ENCODE results near the gene ASIC5.

The ASIC5 gene

DNA sequence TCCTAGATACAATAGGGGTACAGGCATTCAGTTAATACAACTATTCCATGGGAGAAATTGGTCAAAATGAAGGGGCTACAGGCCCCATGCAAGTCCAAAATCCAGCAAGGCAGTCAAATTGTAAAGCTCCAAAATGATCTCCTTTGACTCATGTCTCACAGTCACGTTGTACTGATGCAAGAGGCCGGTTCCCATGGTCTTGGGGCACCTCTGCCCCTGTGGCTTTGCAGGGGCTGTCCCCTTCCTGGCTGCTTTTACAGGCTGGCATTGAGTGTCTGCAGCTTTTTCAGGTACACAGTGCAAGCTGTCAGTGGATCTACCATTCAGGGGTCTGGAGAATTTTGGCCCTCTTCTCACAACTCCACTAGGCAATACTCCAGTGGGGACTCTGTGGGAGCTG is 12.5 kb upstream of the ASIC5 start:
- DNase-seq, result no peak

DNA sequence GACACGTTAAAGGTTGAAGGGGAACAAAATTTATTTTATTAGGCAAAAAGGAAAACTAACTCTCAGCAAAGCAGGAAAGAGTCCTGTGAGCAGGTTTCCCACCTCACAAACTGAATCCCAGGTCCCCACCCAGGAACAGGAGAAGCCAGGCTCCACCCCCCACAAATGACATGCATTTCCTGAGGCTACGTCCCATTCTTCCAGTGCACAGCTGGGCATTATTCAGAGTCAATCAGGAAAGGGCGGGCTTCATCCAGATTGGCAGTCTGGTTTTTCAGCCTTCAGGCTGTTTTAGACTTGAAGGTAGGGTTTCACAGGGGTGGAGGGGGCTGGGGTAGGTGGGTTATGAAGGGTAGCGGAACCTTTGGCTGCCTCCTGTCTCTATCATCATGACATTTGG is 11.9 kb upstream of the ASIC5 start:
- DNase-seq, result no peak

DNA sequence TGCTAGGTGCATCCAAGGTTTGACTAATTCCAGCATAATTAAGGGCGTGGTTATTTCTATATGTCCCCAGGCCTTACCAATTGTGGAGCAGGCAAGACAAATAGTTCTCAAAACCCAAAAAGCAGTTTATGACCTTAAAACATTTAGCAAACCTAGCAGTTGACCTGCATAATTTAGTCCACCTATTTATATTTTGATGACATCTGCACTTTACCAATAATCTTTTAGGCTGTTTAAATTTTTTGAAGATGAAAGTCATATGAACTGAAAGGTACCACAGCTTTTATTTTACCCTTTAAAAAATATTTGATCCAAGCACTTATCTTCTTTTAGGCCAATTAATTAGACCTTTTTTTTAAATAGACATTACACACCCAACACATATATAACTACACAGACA is 9.8 kb upstream of the ASIC5 start:
- DNase-seq, result no peak

DNA sequence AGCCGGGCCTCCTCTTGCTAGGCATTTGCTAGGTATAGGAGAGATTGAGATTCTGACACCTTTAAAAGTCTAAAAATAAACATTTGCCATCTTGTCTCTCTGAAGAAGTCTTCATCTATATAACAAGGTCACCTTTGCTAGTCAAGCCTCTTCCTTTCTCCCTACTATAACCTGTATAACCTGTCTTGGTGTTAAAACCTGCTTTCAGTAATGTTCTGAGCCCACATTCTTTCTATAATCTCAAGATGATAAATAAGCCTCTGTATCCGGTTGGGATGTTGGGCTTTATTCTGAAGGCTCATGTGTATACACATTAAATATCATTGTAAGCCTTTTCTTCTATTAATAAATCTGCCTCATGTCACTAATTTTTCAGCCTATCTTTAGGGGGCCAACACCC is 10.2 kb downstream of the ASIC5 start:
- no peak for DNase-seq

DNA sequence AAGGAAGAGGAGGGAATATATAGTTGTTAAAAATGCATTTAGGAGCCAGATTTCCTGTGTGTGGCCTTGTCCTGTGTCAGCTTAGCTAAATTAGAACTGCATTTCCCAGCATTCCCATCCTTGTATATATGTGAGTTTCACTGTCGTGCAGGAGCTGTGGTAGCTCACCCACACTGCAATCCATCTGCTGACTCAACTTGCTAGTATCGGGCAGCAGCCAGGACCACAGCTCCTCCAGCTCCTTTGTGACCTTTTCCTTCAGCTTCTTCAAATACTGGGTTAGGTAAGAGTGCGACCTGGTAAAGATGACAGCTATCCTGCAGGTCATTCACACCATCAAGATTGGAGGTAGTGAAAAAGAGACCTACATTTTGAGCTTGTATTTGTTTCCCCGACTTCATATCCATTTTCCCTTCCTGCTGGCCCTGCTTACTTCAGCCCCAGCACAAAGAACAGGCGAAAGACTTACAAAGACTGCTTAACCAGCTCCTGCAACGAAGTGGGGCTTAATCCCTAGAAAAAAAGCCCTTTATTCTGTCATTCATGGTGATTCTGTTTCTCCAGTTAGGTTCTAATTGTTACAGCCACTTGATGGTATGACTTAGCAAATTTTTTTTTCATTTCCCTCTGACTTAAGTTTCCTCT is 11.4 kb downstream of the ASIC5 start:
- peak; percentile 12 for DNase-seq

DNA sequence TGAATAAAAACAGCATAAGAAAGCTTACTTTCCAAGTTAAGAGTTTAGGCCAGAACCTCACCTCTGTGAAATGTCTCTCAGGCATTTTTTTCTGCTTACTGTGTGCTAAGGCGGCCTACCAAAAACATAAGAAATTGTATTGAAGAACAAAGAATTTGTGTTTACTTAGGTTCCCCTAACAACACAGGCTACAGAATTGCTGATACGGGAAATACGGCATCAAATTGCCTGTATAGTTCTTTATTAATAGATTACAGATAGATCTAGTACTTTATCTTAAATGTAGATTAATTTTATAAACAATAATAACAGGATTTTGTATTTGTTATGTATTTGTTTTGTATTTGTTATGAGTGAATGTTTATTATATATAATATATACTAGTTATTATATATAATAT is 12.9 kb downstream of the ASIC5 start:
- DNase-seq, result no peak

DNA sequence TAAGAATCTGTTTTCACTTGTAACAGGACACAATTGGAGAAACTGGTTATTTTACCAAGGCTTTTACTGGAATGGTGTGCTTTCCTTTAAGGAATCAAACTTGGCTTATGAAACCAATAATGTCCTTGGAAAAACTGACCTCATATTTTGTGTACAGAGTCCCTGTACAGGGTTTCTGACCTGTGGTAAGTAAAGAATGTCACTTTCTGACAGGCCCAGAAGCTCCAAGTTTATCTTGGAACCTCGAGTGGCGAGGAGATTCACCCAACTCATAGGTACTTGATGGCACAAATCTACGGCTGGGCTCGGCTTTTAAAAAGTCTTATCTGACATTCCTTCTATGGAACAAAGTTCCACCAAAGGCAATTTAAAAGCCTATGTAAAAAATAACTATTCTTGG is 17.0 kb downstream of the ASIC5 start:
- no peak for DNase-seq

DNA sequence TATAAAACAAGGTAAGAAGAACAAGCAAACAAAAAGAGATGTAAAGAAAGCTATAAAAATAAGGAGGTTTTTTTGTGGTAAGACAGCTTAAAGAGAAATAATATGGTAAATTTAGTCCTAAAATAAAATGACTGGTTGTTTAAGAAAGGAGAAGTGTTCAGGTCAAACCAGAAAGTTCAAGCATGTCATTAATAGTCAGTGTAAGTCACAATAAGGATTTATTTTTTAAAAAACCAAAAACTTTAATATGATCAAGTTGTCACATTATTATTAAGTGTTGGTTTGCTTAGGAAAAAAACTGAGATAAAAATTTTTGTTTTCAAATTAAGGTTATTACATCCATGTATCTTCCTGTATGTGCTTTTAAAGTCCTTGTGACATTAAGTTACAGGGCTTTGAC is 19.1 kb downstream of the ASIC5 start:
- DNase-seq, result no peak

DNA sequence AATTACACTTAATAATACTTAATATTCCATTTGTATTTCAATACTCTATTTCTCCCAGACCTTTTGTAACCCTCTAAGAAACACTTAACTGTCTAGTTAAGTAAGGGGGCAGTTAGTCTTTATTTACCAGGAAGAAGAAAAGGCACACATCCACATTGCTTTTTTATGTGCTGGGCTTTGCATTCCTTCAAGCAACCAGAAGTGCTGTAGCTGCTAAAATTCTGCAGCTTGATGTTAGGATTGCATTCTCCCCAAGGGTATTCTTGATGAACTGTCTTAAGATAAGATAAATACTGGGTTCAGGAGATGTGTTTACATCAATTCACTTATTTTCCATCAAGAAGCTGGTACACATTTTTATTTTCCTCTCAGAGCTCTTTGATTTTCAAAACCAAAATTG is 24.0 kb downstream of the ASIC5 start:
- no peak for DNase-seq

DNA sequence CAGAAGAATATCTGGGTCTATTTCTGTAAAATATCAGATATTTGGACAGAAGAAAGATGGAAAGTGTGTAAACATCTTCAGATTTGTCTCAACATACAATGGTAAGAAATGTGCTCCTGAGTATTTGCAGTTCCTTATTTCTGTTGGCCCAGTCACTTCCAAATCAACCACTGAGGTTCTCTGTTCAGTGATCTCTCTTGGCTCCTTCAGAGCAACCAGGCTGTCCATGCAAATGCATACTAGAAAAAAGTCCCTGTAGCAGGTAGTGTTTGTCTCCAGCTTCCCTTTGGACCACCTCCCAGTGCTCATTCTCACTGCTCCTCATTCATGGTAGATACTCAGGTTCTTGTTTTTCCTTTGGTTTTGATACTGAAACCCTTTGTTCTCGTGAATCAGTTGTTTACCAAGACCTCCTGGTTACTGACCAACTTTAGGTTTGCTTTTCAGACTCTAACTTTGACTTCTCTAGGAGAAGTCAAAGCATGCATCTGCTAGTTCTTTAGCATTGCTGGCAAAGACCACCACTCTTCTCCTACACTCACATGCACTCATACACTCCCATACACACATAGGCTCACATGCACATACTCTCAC is 28.8 kb downstream of the ASIC5 start:
- DNase-seq, result no peak

DNA sequence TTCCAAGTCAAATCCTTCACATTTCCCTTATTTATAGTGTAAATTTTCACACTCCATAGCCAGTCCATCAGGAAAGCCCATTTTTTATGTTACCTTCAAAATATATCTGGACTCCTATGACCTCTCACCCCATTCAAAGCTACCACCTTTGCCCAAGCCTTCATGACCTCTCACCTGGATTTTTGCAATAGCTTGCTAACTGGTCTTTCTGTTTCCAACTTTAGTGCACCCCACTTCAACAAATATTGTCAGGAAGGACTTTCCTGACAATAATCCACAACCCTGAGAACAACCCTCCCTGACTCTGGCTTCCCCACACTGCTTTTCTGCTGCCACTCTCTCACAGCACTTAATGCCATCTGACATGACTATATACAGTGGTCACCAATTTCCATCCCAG is 33.4 kb downstream of the ASIC5 start:
- no peak for DNase-seq

DNA sequence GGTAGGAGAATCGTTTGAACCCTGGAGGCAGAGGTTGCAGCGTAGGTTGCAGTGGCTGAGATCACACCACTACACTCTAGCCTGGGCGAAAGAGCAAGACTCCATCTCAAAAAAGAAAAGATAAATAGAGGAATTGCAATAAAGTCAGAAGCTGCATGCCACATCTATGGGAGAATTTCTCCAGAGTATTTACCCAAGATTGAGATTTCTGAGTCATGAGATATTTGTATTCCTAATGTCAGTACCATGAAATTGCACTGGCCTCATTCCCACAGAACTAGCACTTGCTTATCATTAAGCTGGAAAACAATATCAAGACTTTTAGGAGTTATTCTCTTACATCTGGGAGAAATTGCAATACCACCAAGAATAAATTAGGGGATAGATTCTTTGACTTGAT is 37.4 kb downstream of the ASIC5 start:
- no peak for DNase-seq

DNA sequence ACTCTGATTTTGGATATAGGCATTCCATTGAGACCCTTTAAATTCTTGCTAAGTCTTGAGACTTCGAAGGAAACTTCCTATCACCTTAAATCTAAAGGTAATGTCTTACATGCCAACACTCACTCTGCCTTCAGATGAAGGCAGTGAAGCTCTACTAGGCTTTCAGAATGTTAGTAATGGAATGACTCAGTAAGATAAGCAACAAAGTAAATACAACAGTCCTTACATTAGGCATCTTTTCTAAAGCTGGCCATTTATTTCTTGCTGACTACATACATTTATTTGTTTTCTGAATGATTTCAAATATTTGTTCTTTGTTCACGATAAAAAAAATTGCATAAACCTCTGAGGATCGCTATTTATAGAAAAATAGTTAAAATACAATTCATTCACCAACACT is 43.5 kb downstream of the ASIC5 start:
- DNase-seq, result no peak

DNA sequence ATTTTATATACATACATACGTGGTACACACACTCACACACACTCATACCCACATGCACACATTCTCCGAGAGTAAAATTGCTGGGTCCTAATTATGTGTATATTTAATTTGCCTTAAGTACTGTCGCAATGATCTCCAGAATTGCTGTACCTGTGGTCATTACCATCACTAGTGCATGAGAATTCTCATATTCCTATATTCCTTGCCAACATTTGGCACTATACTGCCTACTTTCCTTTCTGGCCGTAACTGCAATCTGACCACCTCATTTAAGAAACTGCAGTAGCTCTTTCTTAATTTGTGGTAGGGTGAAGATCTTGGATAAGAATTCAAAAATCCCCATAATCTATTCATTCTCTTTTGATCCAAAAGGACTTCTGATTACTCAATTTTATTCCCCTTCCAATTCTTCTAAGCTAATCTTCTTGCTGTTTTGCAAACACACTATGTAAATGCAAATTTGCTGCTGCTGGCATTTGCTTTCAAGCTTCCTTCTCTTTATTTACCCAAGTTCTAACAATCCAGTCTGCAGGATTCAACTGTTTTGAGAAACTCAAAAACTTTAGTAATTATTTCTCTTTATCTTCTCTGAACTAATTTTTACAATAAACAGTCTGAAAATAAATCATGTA is 45.1 kb downstream of the ASIC5 start:
- no peak for DNase-seq

DNA sequence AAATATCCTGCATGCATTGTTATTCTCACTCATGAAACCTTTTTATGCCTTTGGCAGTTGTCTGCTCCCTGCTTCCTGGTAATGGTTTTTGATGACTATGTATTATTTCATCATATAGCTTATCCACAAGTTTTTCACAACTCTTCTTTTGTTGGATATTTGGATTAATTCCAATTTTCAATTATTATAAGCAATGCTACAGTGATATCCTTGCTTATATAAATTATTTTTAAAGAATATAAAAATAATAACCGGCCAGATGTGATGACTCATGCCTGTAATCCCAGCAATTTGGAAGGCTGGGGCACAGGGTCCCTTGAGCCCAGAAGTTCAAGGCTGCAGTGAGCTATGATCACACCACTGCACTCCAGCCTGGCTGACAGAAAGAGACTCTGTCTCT is 47.0 kb downstream of the ASIC5 start:
- no peak for DNase-seq

DNA sequence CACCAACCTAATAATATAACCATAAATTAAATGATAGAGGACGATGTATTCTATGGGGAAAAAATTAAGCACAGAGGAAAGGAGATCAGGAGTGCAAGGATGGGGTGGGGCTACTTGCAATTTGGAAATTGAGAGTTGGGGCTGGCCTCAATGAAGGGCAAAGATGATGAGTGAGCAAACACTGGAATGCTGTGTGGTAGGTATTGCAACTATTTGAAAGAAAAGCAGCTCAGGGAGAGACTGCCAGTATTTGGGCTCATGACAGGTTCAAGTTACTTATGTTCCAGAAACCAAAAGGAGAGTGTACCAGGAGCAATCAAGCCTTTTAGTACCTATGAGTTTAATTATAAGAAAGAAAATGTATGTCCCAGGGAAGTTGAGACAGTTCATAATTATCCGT is 47.4 kb downstream of the ASIC5 start:
- no peak for DNase-seq

DNA sequence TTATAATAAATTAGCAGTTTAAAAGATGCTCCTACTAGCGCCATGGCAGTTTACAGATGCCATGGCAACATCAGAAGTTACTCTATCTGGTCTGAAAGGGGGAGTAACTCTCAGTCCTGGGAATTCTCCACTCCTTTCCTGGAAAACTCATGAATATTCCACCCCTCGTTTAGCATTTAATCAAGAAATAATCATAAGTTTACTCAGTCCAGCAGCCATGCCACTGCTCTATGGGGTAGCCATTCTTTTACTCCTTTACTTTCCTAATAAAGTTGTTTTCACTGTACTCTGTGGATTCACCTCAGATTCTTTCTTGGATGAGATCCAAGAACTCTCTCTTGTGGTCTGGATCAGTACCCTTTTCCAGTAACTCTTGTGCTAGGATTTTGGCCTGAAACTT is 55.0 kb downstream of the ASIC5 start:
- DNase-seq, result no peak

DNA sequence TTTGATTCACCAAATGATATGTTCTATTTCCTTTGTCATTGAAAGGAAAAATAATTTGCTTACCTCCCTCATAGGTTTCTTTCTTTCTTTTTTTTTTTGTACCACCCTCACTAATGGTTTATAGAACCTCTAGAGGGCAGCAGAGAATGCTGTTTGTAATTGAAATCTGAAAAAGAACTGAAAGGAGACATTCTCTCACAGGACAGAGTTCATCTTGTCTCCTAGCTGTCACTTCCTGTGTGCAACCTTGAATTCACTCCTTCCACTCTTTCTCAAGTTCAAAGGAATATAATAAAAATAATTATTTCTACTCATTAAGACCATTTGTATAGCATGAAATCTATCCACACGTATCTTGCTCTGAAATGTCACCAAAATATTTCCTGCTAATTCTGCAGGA is 56.2 kb downstream of the ASIC5 start:
- peak; percentile 64 for DNase-seq

DNA sequence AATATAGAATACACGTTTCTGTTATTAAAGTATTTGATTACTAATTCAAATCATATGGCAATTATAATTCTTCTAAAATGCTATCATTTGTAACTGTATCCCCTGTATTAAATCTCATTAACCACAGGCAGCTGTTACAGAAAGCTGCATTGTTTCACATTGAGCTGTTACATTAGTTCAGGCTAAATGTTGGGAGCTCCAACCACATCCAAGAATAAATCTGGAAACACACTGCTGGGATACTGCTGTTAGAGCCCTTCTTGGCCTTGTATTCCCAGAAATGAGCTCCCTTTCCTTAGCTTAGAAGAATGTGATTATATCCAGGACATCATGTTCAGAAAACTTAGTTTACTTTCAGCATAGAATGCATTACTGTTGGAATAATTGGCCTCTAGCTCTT is 59.1 kb downstream of the ASIC5 start:
- no peak for DNase-seq

DNA sequence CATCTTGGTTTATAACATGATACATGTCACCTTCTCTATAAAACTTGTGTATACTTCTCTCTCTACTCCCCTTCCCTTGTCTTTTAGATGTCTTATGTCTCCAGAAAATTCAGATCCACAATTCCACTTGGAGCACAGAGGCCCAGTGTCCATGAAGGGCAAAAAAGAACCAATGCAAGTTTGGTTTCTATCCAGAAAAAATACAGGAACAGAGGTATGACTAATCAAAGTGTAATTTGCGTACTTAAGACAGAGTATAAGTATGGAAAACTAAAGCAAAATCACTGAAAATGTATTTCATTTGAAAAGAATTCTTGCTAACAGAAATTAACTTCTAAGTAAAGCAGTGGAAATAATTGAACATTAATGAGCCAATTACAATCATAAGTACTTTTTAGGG is 61.1 kb downstream of the ASIC5 start:
- DNase-seq, result no peak

DNA sequence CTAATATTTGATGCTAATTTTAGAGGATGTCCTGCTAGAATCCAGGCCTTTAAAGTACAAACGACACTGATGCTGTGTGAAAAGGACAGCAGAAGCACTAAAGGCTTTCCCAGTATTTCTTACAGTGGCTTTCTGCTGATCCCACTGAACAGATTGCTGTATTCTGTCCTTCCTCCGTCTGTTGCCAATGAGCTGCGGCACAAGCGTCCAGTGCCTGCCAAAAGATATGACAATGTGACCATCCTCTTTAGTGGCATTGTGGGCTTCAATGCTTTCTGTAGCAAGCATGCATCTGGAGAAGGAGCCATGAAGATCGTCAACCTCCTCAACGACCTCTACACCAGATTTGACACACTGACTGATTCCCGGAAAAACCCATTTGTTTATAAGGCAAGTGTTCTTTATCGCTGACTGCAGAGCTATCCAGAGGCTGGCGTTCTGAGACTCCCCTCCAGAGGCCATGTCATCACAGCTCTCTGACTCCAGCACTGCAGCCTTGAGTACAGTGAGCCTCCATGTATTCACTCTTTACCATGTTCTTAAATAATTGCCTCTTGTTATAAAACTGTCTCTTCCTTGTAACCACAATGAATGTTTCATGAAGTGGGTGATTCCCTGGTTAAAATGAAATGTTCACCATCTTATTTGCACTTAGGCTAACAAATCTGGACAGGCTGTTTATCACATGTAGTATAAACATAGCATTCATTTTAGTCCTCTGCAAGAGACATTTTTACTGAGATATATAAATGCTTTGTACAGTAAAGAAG is 63.7 kb downstream of the ASIC5 start:
- no peak for DNase-seq

DNA sequence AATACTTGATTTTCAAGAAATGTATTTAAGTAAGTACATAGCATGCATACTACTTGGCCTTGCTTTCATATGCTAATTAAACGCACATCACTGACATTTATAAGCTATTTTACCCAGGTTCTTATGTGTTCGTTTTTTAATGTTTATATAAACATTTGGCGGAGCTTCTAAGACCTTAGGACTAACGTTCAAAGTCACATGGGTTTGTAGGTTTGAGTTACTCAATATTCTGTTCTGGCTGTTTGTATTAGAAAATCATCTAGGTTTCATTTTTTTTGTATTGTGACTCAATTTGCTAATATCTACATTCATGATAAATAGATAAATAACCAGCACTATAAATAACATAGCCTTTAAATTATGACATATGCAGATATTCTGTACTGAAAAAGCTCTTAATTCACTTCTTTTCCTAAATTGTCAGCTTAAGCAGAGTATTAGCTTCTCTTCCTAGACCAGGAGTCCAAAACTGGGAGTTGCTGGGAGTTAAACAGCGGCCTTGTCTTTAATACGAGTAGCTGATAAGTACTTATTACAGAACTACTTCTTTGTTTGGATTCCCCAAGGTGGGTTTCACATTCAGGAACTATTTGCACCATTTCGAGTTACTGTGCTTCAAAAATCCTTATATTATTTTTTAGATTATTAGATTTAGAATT is 65.3 kb downstream of the ASIC5 start:
- DNase-seq, result no peak

DNA sequence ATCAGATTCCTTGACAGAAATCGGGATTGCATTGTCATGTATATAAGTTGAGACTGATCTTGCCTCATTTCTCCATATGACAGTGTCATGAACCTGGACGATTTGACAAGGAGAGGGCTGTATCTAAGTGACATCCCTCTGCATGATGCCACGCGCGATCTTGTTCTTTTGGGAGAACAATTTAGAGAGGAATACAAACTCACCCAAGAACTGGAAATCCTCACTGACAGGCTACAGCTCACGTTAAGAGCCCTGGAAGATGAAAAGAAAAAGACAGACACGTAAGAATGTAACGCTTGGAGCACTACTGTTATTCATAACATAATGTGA is 66.3 kb downstream of the ASIC5 start:
- no peak for DNase-seq
